GM12878 (cell line): Measurements from ENCODE around the gene ZC3H7B. TPM values are rescaled to one million over a fixed set of nuclear protein-coding genes. Genes with fewer than 3 reads are reported as not detected.

Experiments used
- ATAC-seq: fragments of 200-7000 bp; cut with Tn5 transposase; 3 replicates; pipeline ENCODE4 v1.9.1; 2020; ENCODE audit warnings: mild to moderate bottlenecking, moderate library complexity
- BruUV-seq: library from RNA; stranded (reverse); fragments of 400-500 nt; replicated peaks from 2 replicates; lab custom pipeline; 2021; lab: Mats Ljungman, UMichigan
- CTCF ChIA-PET: fragments of 300-600 bp; sonication (Branson Sonifier 250); formaldehyde crosslinking; extraction: SDS; loops from one replicate; lab custom pipeline; 2021; ENCODE audit warnings: inconsistent platforms; lab: Yijun Ruan, JAX
- POLR2A ChIA-PET: fragments of 350-600 bp; formaldehyde crosslinking; extraction: SDS; loops from one replicate; lab custom pipeline; 2021; ENCODE audit warnings: inconsistent platforms; lab: Charles Lee
- RAD21 ChIA-PET: fragments of 300-600 bp; sonication (Branson Sonifier 250); formaldehyde crosslinking; loops from one replicate; lab custom pipeline; 2023; ENCODE audit warnings: antibody characterized with exemption; ENCODE audit not compliant: unreplicated experiment; lab: Charles Lee
- SMC1A ChIA-PET: fragments of 300-600 bp; sonication (Branson Sonifier 250); formaldehyde crosslinking; loops from one replicate; lab custom pipeline; 2023; ENCODE audit not compliant: unreplicated experiment, uncharacterized antibody; lab: Charles Lee
- DNase-seq: peaks from one replicate; pipeline ENCODE4 v3.0.0-alpha.2; 2011; ENCODE audit warnings: low read depth, low spot score
- FAIRE-seq: peaks from 3 replicates; lab custom pipeline; 2011; peaks lifted over from hg19 to GRCh38; lab: Jason Lieb, UNC
- H2AFZ ChIP-seq: 2 replicates; pipeline ENCODE4 v1.6.0; 2011; ENCODE audit warnings: low read depth, low read length, control low read depth; ENCODE audit not compliant: control insufficient read depth
- H3K27ac ChIP-seq: 2 replicates; pipeline ENCODE4 v1.5.1; 2011; ENCODE audit warnings: control low read depth; ENCODE audit not compliant: control insufficient read depth, insufficient read depth
- H3K27me3 ChIP-seq, 2 experiments: replicated peaks in 1 of 2; 2 replicates each; pipeline versions ENCODE4 v1.6.0 to v1.6.1; 2011; ENCODE audit warnings: low read length in 1 of 2; ENCODE audit not compliant: control insufficient read depth in 2 of 2, insufficient read depth in 2 of 2
- H3K36me3 ChIP-seq, 2 experiments: 2 replicates each; pipeline ENCODE4 v1.5.1; 2011; ENCODE audit warnings: low read length in 1 of 2; ENCODE audit not compliant: control insufficient read depth in 2 of 2, insufficient read depth in 2 of 2
- H3K4me1 ChIP-seq: 2 replicates; pipeline ENCODE4 v1.6.1; 2011; ENCODE audit warnings: mild to moderate bottlenecking, low read length, moderate library complexity, mixed read lengths; ENCODE audit not compliant: control insufficient read depth, insufficient read depth
- H3K4me2 ChIP-seq: 2 replicates; pipeline ENCODE4 v1.6.0; 2011; ENCODE audit warnings: control low read depth; ENCODE audit not compliant: control insufficient read depth, insufficient read depth
- H3K4me3 ChIP-seq: fragments of 200-600 bp; sonication (generic); 2 replicates; pipeline ENCODE4 v1.5.1; 2016
- H3K79me2 ChIP-seq: 2 replicates; pipeline ENCODE4 v1.6.0; 2011; ENCODE audit warnings: low read length; ENCODE audit not compliant: control insufficient read depth, insufficient read depth
- H3K9ac ChIP-seq: 2 replicates; pipeline ENCODE4 v1.8.0; 2011; ENCODE audit warnings: low read length, control low read depth, mixed read lengths; ENCODE audit not compliant: control insufficient read depth, insufficient read depth
- H3K9me3 ChIP-seq: replicated peaks from 3 replicates; pipeline ENCODE4 v1.5.1; 2011; ENCODE audit warnings: mild to moderate bottlenecking, low read length; ENCODE audit not compliant: control insufficient read depth, insufficient read depth
- H4K20me1 ChIP-seq: 2 replicates; pipeline ENCODE4 v1.6.0; 2011; ENCODE audit not compliant: control insufficient read depth, insufficient read depth
- CHD2 ChIP-seq: IDR thresholded peaks from 2 replicates; pipeline ENCODE4 v1.6.1; 2011; ENCODE audit warnings: low read depth, low read length, improper control_type of control experiment, borderline replicate concordance
- EED ChIP-seq: sonication (generic); IDR thresholded peaks from 2 replicates; pipeline ENCODE4 v1.6.1; 2016; ENCODE audit warnings: antibody characterized with exemption, low read depth
- RAD51 ChIP-seq: fragments of 450-650 bp; IDR thresholded peaks from 2 replicates; pipeline ENCODE4 v1.6.1; 2016; ENCODE audit warnings: moderate library complexity, mild to moderate bottlenecking, inconsistent platforms
- SMAD1 ChIP-seq: fragments of 450-650 bp; IDR thresholded peaks from 2 replicates; pipeline ENCODE4 v1.6.1; 2018; ENCODE audit warnings: mild to moderate bottlenecking, low read depth; ENCODE audit not compliant: partially characterized antibody
- SMAD5 ChIP-seq: IDR thresholded peaks from 2 replicates; pipeline ENCODE4 v1.6.1; 2016; ENCODE audit warnings: antibody characterized with exemption, low read depth
- TCF3 ChIP-seq: IDR thresholded peaks from 2 replicates; pipeline ENCODE4 v1.6.1; 2012; ENCODE audit warnings: low read depth, mild to moderate bottlenecking, low read length, borderline replicate concordance; ENCODE audit not compliant: insufficient read depth
- WRNIP1 ChIP-seq: IDR thresholded peaks from 2 replicates; pipeline ENCODE4 v1.6.1; 2011; ENCODE audit warnings: low read depth, low read length, improper control_type of control experiment, borderline replicate concordance
- ZBTB4 ChIP-seq: fragments of 450-650 bp; formaldehyde crosslinking; IDR thresholded peaks from 2 replicates; pipeline ENCODE4 v1.4.0; 2022; ENCODE audit warnings: mild to moderate bottlenecking, moderate library complexity
- ZNF622 ChIP-seq: fragments of 450-650 bp; IDR thresholded peaks from 2 replicates; pipeline ENCODE4 v1.6.1; 2017; ENCODE audit warnings: mild to moderate bottlenecking, inconsistent platforms
- WGBS: methylation state at CpG from one replicate; pipeline ENCODE4 v1.1.6; 2016; ENCODE audit warnings: low lambda C conversion rate; ENCODE audit not compliant: insufficient replicate concordance, insufficient coverage; ENCODE audit errors: missing lambda C conversion rate; 5-methylcytosine and 5-hydroxymethylcytosine counted together
- in situ Hi-C: fragments of 300-500 bp; cut with MboI; formaldehyde crosslinking; loops from 9 replicates; pipeline ENCODE4 v1.14.3; 2018; ENCODE audit warnings: mixed read lengths
- intact Hi-C: fragments of 100-400 bp; cut with micrococcal nuclease; formaldehyde crosslinking; loops from one replicate; pipeline ENCODE4 v1.14.2; 2022; ENCODE audit not compliant: unreplicated experiment
- polyA plus RNA-seq, 11 experiments: library from polyadenylated mRNA; depleted of rRNA in 4 of 11; unstranded in 6 of 11; stranded (reverse) in 5 of 11; fragments of >200 nt; fragmentation: Nextera tagmentation in 4 of 11; fragmentation: Illumina TruSeq in 1 of 11; extraction: Ambion mirVana in 4 of 11; extraction: Trizol in 1 of 11; gene quantifications; 1 replicate in 1 of 11; 2 replicates in 10 of 11; pipeline versions ENCODE4 v1.2.1 to v1.2.3, GENCODE V29; 2011 to 2016; ENCODE audit warnings: inconsistent platforms in 2 of 11, missing spikeins in 2 of 11, low read depth in 1 of 11
- total RNA-seq, 4 experiments: library from RNA; depleted of rRNA in 3 of 4; stranded (reverse); fragments of >200 nt in 3 of 4; fragmentation: Illumina TruSeq in 1 of 4; extraction: Trizol in 1 of 4; gene quantifications; 2 replicates each; pipeline versions ENCODE4 v1.2.1 to v1.2.3, GENCODE V29; 2013 to 2021

Gene ZC3H7B
- total and polyA plus RNA-seq, 10 of the 15 experiments (the other 5 are each of a cell fraction or from before 2014, with no cell fraction given) = 0.26 to 52.3 (median 22.4) TPM

DNA sequence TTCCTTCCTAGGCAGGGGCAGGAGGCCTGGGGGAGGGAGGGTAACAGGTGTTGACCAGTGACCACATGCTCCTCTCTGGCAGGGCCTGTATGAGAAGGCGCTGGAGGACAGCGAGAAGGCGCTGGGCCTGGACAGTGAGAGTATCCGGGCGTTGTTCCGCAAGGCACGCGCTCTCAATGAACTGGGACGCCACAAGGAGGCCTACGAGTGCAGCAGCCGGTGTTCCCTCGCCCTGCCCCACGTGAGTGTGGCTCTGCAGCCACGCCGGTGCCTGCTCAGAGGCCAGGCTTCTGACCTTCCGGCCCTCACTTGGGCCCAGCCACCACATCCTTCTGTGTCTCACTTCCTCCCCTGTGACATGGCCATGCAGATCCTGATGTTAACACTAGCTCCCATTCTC, 25.8 kb downstream of the ZC3H7B start:
- H2AFZ ChIP-seq = no peak overlapping the region
- H3K4me1 ChIP-seq = no peaks in the 10 kb centered on the region
- H3K9me3 ChIP-seq = no peaks in the 10 kb centered on the region
- RAD21 ChIA-PET = no interaction called here
- H3K9ac ChIP-seq = no peak overlapping the region
- SMC1A ChIA-PET = no interaction called here
- intact Hi-C loops = no loop called here
- peaks cover 18 to 34% of the 10 kb centered on the region in 2 experiments; a peak in 3 of 4 replicates for H3K36me3 ChIP-seq
- in situ Hi-C loops = no loop called here
- H3K27me3 ChIP-seq = no peaks in the 10 kb centered on the region
- H4K20me1 ChIP-seq = no peaks in the 10 kb centered on the region
- FAIRE-seq = no peak
- 91% methylated on average over 16 of the region's 16 CpGs for WGBS
- ATAC-seq = no peak
- POLR2A ChIA-PET = no interaction called here
- BruUV-seq = no TSS peak
- TF ChIP-seq RAD51 (no peak), SMAD5 (no peak), CHD2 (no peak), EED (no peak), SMAD1 (no peak), TCF3 (no peak), ZNF622 (no peak), ZBTB4 (no peak), WRNIP1 (no peak)
- no peak overlapping the region for H3K27ac ChIP-seq
- CTCF ChIA-PET = no interaction called here
- DNase-seq = no peak
- no peaks in the 10 kb centered on the region for H3K79me2 ChIP-seq
- H3K4me2 ChIP-seq = no peak overlapping the region
- H3K4me3 ChIP-seq = no peak overlapping the region
